Activated CD4-positive, alpha-beta T cell treated with anti-CD3 and anti-CD28 coated beads for 1 hour (primary cell): Measurements from ENCODE around the gene SHC1.

Source experiments
- DNase-seq: peaks from one replicate; pipeline ENCODE4 v3.0.0-alpha.2; 2020

Gene SHC1

DNA sequence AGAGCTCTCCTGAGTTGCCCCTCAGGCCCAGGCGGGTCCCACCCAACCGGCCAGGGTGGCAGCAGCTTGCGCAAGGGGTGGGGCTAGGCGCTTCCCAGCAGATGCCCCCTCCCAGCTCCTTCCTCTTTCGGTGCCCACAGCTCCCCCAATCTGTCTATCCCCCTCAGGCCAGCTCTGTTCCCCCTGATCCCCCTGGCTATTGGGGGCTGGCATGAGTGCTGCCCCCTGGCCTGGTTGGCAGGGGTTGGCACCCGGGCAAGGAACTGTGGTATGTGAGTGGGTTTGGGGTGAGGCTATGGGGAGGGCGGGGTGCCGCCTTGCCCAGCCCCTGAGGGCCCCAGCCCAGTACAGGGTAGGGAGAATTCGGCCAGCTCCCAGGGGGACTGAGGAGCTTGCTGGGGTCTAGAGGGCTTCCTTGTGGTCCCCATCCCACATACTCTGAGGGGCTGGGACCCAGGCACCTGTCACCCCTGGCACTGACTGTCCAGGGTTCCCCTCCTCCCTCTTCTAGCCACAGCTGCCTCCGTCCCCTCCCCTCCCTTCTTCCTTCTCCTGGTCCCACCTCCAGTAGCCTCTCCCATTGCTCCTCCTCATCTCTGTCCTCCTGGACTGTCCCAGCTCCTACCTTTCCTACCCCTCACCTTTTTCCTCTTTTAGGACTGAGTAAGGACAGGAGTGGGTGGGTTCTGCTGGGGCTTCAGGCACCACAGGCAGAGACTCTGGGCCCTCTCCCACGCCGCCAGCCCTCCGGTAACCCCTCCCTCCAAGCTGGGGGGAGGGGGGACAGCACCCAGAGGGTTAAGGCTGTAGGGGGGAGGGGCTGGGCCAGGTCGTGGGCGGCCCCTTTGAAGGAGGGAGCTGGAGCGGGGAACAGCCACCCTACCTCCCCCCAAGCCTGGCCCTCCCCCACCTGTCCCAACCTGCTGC lies 37.7 kb upstream of the SHC1 start:
- DNase-seq, result no peak

DNA sequence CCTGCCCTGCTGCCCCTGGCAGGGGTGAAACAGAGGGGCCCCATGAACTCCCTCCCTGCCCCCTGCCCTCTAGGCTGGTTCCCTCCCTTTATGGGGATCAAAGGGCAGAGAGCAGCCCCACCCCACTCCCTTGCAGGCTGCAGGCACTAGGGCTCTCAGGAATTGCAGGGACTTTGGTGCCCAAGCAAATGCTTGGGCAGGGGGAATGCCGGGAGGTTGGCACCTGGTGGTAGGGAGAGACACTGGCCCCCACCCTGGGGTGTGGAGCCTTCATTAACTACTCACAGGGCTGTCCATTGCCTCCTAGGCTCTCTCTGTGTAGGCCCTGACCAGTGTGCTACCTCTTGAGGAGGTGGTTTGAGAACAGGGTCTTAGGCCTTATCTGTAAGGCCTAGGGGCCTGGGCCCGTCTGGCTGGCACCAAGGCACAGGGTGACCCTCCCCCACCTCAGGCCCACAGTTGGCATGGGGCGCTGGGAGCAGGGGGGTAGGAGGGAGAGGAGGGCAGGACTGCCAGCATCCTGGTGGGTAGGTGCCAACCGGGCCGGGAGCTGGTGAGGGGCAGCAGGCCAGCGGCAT lies 36.8 kb upstream of the SHC1 start:
- DNase-seq, result no peak

DNA sequence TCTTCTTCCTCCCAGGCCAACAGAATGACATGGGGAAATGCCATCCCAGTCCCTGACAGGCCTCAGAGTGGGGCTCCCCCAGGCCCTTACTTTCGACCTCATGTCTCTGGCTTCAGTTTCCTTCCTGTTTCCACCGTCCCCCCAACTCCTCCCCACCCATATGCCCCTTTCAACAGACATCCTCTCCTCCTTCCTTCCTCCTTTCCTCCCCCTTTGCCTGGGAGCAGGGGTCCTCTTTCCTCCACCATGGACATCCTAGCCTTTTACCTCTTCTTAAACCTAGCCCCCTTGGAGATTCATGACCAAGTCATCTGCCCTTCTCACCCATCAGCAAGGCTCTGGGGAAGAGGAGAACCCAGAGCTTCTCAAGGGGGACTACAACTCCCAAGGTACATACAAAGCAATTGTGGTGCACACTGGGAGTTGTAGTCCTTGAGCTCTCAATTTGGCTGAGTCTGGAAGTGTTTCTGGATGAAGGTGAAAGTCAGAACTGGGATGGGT lies 36.1 kb upstream of the SHC1 start:
- no peak for DNase-seq

DNA sequence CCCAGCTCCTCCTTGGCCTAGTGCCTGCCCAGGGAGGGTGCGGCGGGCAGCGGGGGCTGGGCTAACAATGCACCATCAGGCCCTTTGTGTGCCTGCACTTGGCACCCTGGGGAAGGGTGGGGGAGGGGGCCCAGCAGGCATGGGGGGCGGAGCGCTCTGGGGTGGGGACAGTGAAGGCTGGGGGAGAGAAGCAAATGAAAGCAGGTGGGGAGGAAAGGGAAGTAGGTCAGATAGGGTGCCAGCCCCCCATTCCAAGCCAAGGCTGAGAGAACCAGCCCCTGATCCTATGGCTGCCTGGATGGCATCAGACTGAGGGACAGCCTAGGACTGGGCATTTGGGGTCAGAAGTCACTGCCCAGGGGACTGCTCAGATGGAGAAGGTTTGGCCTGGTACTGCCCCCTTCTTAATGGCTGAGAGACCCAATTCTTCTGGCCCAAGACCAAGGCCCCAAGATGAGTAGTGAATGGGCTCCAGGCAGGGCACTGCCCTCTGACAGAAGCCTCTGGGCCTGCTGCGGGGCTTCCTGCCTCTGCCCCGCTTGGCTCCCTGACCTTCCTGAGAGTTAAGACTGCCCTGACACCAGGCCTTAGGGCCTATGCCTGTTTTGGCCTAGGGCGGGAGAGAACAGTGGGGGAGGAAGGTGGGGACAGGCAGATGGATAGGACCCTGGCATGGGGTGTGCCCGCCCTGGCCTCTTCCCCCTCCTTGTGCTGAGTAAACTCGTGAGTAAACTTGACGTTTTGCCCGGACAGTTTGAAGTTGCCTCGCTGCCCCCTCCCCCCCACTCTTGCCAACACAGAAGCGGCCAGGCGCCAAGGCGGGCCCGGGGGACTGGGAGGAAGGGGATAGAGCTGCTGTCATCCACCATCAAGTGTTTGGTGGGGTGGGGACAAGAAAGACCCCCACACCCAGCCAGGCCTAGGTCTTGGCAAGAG lies 34.8 kb upstream of the SHC1 start:
- no peak for DNase-seq

DNA sequence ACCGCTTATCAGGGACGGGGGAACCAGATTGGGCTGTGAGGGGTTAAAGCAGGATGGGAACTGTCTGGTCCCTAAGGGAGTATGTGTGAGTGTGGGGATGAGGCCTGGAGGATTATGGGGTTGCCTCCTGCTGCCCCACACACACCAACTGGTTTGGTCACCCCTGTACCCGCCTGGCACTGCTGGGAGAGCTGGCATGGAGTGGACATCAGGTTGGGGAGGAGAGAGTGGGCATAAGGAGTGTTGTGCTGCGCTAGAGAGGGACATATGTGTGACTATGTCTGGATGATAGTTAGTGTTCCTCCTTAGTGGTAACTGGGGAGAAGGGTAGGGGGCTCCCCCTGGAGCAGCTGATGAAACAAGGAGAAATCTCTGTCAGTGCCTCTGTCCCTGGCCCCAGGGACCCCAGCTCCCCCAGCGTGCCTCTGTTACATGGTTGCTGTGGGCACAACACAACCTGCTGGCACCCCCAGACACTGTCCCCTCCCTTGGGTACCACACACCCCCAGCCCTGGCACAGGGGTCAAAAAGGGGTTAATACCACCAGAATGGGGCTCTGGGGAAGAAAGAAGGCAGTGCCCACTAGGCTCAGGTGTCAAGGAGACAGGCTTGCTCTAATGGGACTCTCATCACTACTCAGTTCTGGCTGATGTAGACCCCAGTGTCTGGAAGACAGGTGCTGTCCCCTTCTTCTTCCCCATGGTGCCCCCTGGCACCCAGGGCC lies 34.0 kb upstream of the SHC1 start:
- no peak for DNase-seq

DNA sequence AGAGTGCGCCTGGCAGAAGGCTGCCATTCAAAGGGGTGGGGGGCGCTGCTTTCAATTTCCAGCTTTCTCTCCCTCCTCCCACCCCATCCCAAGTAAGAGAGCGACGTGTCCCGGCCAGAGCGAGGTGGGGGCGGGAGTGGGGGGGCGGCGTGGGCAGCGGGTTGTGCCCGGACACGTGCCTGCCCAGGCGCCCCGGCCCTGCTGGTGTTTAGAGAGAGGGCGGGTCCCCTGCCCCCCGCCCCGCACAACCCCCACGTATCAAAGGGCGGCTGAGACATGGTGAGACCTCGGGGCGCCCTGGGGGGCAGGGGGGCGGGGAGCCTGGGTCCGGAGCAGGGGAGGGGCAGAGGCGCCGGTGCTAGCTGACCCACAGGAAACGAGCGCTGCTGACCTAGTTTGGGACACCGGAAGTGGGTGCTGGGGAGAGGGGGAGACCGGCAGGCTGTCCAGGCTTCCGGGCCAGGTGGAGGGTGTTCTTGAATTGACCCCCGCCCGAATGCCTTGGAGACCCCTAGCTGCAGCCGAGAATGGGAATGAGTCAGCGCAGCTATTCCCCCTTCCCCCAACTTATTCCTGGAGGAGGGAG lies 33.3 kb upstream of the SHC1 start:
- no peak for DNase-seq

DNA sequence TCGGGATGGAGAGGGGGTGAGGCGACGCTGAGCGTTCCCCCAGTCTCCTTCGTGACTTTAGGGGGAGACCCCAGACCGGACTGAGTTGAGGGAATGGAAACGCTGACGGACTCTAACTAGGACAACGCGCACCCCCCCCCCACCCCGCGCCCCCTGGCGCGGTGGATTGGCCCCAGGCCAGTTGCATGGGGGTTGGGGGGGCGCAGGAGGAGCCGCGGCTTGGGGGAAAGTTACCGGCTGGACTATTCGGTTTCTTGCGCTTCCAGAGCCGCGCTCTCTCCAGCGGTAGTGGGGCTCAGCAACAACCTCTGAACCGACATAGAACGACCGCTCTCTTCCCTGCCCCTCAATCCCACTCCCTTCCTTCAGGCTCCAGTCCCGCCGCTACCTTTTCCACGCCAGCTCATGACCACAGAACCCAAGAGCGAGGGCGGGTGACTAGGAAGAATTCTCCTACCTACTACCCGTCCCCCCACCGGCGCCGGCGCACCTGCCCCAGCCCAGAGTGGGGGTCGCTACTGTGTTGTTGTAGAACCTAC lies 32.7 kb upstream of the SHC1 start:
- DNase-seq, result no peak

DNA sequence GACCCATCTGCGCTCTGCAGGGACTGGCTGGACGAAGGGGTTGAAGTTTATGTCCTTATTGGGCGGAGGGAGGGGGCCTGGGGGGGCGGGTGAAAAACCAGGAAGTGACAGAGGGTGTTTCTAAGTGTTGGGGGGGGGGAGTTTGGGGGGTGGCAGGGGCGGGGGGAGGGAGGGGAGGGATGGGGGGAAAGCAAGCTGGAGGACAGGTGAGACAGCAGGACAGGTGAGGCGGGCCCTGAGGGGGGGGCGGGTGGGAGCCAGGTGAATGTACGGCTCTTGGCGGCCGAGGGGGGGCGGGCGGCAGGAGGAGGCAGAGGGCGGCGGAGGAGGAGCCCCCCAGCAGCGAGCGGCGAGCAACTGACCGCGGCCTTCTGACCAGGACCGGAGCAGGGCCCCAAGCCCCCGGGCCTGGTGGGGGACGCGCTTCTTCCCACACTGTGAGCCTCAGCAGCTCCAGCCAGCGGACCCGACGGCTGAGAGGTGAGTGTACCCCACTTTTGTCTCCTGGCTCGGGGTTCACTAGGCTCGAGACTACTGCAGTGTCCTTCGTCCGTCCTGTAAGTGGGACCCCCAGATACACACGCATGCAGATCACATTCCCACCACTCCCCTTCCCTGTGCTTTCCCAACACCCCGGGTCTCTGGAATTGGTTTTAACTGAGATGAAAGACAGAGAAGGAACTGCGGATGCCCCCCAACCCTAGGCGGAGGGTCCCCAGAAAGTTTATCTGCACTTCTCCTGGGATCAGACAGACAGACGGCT lies 32.1 kb upstream of the SHC1 start, which contains the start of gene ZBTB7B:
Gene ZBTB7B (plus strand): TSS at position 339 of the 763 bp plus-strand sequence. CDS start 11,859 bp downstream, outside the sequence.
- no peak for DNase-seq

DNA sequence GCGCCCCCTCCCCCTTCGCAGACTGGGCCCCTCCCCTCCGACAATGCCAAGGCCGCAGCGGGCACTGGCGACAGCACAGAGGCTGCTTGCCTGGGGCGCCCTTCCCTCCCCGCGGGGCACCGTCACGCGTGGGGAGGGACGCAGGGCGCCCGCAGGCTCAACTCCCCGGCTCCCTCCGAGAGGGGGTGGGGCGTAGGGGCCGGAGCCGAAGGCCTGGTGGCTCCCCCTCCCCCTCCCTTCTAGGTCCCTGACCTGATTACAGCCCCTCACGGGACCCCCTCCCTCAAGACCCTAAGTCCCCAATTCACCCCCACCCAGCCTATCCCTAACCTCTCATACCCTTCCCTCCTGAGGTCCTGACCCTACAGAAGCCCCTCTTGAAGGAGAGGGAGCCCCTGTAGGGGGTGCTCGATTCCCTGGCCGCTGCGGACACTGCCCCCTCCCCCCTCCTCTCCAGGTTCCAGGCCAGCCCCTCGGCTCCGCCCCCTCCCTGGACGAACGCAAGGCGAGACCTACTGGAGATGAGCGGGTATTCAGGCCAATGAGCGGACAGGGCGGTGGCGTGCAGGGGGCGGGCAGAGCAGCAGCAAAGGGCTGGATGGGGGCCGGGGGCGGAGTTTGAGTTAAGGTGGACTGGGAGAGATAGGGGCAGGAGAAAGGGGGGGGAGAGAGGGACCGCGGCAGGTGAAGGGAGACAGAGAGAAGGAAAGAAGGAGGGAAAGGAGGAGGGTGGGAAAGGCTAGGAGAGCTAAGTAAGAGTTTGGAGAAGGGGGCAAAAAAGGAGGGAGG lies 31.3 kb upstream of the SHC1 start:
- peak; percentile 94 for DNase-seq

DNA sequence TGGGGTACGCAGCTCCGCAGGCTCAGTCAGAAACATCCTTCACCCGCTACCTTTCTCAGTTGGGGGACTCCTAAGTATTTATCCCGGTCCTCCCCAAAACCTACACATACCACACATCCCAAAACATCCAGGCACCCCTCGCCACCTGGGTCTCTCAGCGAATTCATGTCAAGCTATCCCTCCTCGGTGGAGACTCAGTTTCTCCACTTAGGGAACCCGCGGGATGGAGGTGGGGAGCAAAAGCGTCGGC lies 30.8 kb upstream of the SHC1 start:
- DNase-seq, result no peak

DNA sequence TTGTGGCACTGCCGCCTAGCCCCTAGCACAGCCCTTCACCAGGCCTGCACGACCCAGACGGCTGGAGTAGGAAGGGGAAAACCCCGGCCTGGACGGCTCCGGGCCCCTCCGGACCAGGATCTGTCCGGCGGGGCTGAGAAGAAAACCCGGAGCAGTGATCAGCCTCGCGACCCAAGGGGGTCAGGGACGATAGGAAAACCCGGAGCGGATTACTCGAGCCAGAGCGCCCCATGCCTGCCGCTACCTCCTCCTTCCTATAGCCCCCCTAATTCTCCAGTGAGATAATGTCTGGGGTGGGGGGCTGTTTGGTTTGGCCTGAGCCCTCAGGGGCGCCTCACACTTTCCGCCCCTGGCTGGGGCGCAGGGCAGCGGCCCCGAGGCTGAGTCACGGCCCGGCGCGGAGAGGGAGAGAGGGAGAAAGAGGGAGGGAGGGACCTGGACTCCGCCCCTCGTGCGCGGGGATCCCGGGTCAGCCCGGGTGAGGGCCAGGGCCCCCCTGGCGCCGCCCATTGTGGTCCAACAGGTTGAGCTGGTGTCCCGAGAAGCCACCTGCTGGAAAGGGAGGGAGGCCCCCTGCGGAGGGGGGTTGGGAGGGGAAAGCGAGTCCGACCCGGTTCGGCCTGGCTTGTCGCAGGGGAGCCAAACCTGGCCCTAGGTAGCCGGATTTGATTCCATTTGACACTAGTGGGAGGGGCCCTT lies 30.3 kb upstream of the SHC1 start:
- DNase-seq, result peak; percentile 69

DNA sequence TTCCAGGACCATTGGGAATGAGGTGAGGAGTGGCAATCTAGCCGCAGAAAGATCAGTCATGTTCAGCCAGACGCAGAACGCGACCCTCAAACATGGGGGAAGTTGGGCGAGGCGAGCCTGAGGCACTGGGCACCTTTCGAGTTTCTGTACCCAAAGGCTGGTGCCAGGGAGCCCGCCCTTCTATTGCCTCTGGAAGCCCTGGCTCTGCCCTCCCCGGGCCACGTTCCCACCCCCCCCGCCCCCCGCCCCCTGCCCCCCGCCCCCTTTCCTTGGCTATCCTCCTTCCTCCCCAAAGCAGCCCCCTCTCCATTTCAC lies 29.8 kb upstream of the SHC1 start:
- DNase-seq, result no peak

DNA sequence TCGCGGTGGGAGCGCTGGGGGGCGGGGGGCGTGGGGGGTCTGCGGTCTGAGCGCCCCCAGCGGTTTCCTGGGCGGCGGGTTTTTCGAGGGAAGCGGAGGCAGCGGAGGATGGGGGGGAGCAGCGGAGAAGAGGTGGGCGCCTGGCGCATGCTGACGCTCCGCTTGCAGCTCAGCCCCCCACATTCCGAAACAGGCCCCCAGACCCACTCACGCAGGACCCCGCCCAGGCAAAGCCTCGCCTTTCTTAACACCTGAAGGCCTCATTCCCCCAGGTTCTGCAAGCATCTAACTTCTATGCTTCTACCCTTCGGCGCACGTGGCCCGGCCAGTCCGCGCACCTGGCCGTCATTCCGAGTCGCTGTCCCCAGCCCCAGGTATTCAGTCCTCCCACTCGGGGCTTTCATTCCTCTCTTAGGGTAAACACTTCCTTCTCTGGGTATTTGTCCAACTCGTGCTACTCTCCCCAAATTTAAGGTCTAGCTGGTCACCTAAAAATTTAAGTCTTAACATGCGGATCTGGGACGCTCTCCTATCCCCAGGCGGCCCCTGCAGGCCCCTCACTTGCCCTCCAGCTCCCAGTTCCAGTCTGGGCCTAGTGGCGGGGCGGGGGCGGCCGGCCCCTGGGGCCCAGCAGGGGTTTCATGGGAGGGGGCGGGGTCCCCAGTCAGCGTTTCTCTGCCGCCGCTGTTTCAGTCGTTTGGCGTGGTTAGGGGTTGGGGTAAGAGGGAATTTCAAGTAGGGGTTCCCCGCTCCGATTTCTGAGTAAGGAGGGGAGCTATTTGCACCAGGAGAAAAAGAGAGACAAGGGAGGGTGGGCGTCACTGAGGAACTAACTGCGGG lies 29.2 kb upstream of the SHC1 start:
- no peak for DNase-seq

DNA sequence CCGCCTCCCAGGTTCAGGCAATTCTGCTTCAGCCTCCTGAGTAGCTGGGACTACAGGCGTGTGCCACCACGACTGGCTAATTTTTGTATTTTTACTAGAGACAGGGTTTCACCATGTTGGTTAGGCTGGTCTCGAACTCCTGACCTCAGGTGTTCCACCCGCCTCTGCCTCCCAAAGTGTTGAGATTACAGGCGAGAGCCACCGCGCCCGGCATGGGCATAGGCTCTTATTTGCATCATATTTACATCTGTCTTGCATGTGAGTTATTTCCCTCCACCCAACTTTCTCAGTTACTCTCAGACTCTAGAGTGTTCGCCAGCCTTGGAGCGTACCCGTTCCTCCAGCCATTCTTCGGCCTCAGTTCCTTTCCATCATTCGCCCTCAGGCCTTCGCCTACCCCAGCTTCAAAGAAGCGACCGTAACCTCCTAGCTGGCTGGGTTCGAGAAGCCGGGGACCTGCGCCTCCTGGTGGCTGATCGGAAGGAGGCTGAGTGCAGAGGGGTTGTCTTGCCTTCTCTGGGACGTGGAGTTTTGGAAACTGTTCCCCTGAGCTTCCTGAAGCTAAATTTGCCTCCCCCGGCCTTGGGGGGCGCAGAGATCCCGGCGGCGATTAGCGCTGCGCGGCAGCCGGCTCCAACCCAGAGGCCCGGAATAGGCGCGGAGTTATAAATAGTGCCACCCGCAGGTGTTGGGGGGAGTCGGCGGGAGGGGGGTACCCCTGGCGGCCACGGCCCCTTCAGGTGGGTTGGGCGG lies 28.4 kb upstream of the SHC1 start:
- DNase-seq, result peak; percentile 58

DNA sequence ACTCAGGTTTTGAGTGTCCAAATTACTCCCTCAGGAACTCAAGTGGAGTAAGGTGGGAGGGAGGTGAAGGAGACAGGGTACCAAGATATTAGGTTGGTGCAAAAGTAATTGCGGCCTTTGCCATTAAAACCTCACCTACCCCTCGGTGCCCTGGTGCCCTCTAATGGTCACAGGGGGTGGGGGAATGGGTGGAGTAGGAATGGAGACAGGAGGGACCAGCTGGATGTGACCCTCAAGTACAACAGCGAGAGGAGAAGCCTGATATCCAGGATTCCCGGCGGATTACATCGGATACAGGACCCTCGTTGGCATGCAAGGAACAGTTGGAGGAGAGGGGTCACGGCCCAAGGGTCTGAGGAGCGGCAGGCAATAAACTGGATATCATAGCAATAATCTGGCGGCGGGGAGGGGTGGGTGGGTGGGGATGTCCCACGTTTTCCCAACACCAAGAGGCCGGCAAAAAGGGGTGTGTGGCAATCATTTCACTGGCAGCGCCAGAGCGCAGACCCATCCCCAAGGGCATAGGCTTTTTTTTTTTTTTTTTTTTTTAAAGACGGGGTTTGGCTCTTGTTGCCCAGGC lies 27.7 kb upstream of the SHC1 start:
- DNase-seq, result no peak

DNA sequence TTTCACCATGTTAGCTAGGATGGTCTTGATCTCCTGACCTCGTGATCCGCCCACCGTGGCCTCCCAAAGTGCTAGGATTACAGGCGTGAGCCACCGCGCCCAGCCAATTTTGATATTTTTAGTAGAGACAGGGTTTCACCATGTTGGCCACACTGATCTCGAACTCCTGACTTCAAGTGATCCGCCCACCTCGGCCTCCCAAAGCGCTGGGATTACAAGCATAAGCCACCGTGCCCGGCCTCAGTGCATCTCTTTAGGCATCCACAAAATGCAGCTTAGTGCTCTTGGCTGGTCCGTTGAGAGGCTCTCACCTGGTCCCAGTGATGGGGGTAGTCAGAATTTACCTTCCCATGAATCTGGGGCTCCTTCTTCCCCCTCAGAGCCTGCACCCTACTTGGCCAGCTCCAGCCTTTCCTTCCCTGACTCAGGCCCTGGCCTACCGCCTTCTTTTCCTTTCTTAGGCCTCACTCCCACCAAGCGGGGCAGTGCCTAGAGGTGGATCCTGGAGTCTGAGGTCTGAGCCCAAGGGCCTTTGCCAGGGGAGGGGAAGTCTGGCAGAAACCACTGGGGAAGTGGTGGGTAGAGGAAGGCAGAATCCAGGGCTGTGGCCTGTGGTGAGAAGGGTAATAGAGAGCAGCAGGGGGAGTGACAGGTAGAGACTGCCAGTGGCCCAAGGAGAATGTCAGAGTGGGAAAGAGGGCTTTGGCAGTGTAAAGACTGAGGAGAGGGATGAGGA lies 26.6 kb upstream of the SHC1 start:
- DNase-seq, result no peak
